Neural cell (in vitro differentiated cells): Measurements from ENCODE around the gene SEC63. TPM values are rescaled to one million over a fixed set of nuclear protein-coding genes. Genes with fewer than 3 reads are reported as not detected.

ENCODE experiments used
- H2AFZ ChIP-seq: fragments of 200-600, 300-800 bp; sonication (generic), shearing (Covaris generic); 2 replicates; pipeline ENCODE4 v1.6.0; 2014; ENCODE audit warnings: low read depth, mild to moderate bottlenecking, antibody characterized with exemption, low read length, moderate library complexity
- H3F3A ChIP-seq: fragments of 200-600 bp; shearing (Covaris generic); 2 replicates; pipeline ENCODE4 v1.6.1; 2016; ENCODE audit warnings: mild to moderate bottlenecking, moderate library complexity, mixed read lengths, antibody characterized with exemption, low read length; ENCODE audit not compliant: insufficient read depth, poor library complexity, severe bottlenecking
- H3K27ac ChIP-seq: fragments of 200-600, 300-800 bp; sonication (generic), shearing (Covaris generic); 2 replicates; pipeline ENCODE4 v1.5.1; 2014; ENCODE audit warnings: mild to moderate bottlenecking, low read length, moderate library complexity
- H3K27me3 ChIP-seq: fragments of 300-800, 200-600 bp; sonication (generic), shearing (Covaris generic); 2 replicates; pipeline ENCODE4 v1.6.0; 2014; ENCODE audit warnings: mild to moderate bottlenecking, low read depth, low read length, moderate library complexity; ENCODE audit not compliant: insufficient read depth
- H3K36me3 ChIP-seq: fragments of 300-800, 200-600 bp; sonication (generic), shearing (Covaris generic); 2 replicates; pipeline ENCODE4 v1.5.1; 2014; ENCODE audit warnings: mild to moderate bottlenecking, antibody characterized with exemption, low read length, moderate library complexity; ENCODE audit not compliant: insufficient read depth
- H3K4me2 ChIP-seq: fragments of 300-800, 200-600 bp; sonication (generic), shearing (Covaris generic); 2 replicates; pipeline ENCODE4 v1.6.0; 2014; ENCODE audit warnings: mild to moderate bottlenecking, low read length
- H3K4me3 ChIP-seq: fragments of 300-800, 200-600 bp; sonication (generic), shearing (Covaris generic); 2 replicates; pipeline ENCODE4 v1.5.1; 2014; ENCODE audit warnings: mild to moderate bottlenecking, low read length, moderate library complexity
- H3K79me2 ChIP-seq: fragments of 200-600 bp; shearing (Covaris generic); replicated peaks from 2 replicates; pipeline ENCODE4 v1.6.0; 2014; ENCODE audit warnings: mild to moderate bottlenecking, low read length, moderate library complexity; ENCODE audit not compliant: insufficient read depth
- H3K9ac ChIP-seq: fragments of 300-800, 200-600 bp; sonication (generic), shearing (Covaris generic); 2 replicates; pipeline ENCODE4 v1.6.1; 2016; ENCODE audit warnings: mild to moderate bottlenecking, low read length, mixed read lengths
- H3K9me2 ChIP-seq: fragments of 200-600 bp; shearing (Covaris generic); 2 replicates; pipeline ENCODE4 v1.6.1; 2016; ENCODE audit warnings: mild to moderate bottlenecking, low read length, mixed read lengths; ENCODE audit not compliant: insufficient read depth
- H3K9me3 ChIP-seq: fragments of 200-600, 300-800 bp; sonication (generic), shearing (Covaris generic); 2 replicates; pipeline ENCODE4 v1.6.1; 2016; ENCODE audit warnings: mild to moderate bottlenecking, mixed run types, low read length, moderate library complexity, mixed read lengths
- H4K20me1 ChIP-seq: fragments of 200-600 bp; shearing (Covaris generic); 2 replicates; pipeline ENCODE4 v1.6.1; 2016; ENCODE audit warnings: mild to moderate bottlenecking, mixed run types; ENCODE audit not compliant: insufficient read depth
- EP300 ChIP-seq: fragments of 450-650 bp; conservative IDR thresholded peaks from 2 replicates; pipeline ENCODE4 v1.6.1; 2014; ENCODE audit warnings: antibody characterized with exemption, mild to moderate bottlenecking, moderate library complexity; ENCODE audit not compliant: poor library complexity, severe bottlenecking
- EZH2 ChIP-seq: fragments of 200-600, 300-800 bp; shearing (Covaris generic), sonication (generic); IDR thresholded peaks from 2 replicates; pipeline ENCODE4 v1.6.1; 2014; ENCODE audit warnings: antibody characterized with exemption, low read length, borderline replicate concordance, mild to moderate bottlenecking; ENCODE audit not compliant: insufficient read depth, poor library complexity, severe bottlenecking
- MXI1 ChIP-seq: fragments of 450-650 bp; conservative IDR thresholded peaks from 2 replicates; pipeline ENCODE4 v1.6.1; 2014; ENCODE audit warnings: antibody characterized with exemption, mild to moderate bottlenecking; ENCODE audit not compliant: poor library complexity, severe bottlenecking
- POLR2AphosphoS5 ChIP-seq: IDR thresholded peaks from 2 replicates; pipeline ENCODE4 v1.6.1; 2012
- RAD21 ChIP-seq: fragments of 450-650 bp; conservative IDR thresholded peaks from 2 replicates; pipeline ENCODE4 v1.6.1; 2014; ENCODE audit warnings: antibody characterized with exemption, mild to moderate bottlenecking, moderate library complexity
- SMC3 ChIP-seq: fragments of 450-650 bp; conservative IDR thresholded peaks from 2 replicates; pipeline ENCODE4 v1.6.1; 2014; ENCODE audit warnings: antibody characterized with exemption, mild to moderate bottlenecking, moderate library complexity; ENCODE audit not compliant: poor library complexity
- TAF1 ChIP-seq: IDR thresholded peaks from 2 replicates; pipeline ENCODE4 v1.6.1; 2012; ENCODE audit warnings: low read depth
- polyA plus RNA-seq: library from polyadenylated mRNA; depleted of rRNA; stranded (reverse); fragments of >200 nt; gene quantifications from 2 replicates; pipeline ENCODE4 v1.2.3, GENCODE V29; 2014
- TF ChIP-seq, protein P1 (sequence below): fragments of 450-650 bp; IDR thresholded peaks from 2 replicates; pipeline ENCODE4 v1.5.1; 2014; ENCODE audit warnings: antibody characterized with exemption, mild to moderate bottlenecking, moderate library complexity; ENCODE audit not compliant: poor library complexity, severe bottlenecking
- TF ChIP-seq, protein P2 (sequence below): IDR thresholded peaks from 2 replicates; pipeline ENCODE4 v1.6.1; 2012; ENCODE audit warnings: borderline replicate concordance

SEC63 gene
- polyA plus RNA-seq, 1 donor from 2014 or later = 34.8 TPM

- Histone ChIP-seq H3K4me2 (no peak overlapping the region), H3K27me3 (no peaks in the 10 kb centered on the region), H3K9ac (no peak overlapping the region), H3K4me3 (no peak overlapping the region), H3K79me2 (no peaks in the 10 kb centered on the region), H3K9me3 (no peaks in the 10 kb centered on the region), H3K36me3 (no peaks in the 10 kb centered on the region), H3K9me2 (no peaks in the 10 kb centered on the region), H3F3A (no peaks in the 10 kb centered on the region), H4K20me1 (no peaks in the 10 kb centered on the region), H2AFZ (no peak overlapping the region), H3K27ac (no peak overlapping the region)
- TF ChIP-seq, protein P1, sequence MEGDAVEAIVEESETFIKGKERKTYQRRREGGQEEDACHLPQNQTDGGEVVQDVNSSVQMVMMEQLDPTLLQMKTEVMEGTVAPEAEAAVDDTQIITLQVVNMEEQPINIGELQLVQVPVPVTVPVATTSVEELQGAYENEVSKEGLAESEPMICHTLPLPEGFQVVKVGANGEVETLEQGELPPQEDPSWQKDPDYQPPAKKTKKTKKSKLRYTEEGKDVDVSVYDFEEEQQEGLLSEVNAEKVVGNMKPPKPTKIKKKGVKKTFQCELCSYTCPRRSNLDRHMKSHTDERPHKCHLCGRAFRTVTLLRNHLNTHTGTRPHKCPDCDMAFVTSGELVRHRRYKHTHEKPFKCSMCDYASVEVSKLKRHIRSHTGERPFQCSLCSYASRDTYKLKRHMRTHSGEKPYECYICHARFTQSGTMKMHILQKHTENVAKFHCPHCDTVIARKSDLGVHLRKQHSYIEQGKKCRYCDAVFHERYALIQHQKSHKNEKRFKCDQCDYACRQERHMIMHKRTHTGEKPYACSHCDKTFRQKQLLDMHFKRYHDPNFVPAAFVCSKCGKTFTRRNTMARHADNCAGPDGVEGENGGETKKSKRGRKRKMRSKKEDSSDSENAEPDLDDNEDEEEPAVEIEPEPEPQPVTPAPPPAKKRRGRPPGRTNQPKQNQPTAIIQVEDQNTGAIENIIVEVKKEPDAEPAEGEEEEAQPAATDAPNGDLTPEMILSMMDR = no peak
- no peak for TF ChIP-seq EP300
- TF ChIP-seq, protein P2, sequence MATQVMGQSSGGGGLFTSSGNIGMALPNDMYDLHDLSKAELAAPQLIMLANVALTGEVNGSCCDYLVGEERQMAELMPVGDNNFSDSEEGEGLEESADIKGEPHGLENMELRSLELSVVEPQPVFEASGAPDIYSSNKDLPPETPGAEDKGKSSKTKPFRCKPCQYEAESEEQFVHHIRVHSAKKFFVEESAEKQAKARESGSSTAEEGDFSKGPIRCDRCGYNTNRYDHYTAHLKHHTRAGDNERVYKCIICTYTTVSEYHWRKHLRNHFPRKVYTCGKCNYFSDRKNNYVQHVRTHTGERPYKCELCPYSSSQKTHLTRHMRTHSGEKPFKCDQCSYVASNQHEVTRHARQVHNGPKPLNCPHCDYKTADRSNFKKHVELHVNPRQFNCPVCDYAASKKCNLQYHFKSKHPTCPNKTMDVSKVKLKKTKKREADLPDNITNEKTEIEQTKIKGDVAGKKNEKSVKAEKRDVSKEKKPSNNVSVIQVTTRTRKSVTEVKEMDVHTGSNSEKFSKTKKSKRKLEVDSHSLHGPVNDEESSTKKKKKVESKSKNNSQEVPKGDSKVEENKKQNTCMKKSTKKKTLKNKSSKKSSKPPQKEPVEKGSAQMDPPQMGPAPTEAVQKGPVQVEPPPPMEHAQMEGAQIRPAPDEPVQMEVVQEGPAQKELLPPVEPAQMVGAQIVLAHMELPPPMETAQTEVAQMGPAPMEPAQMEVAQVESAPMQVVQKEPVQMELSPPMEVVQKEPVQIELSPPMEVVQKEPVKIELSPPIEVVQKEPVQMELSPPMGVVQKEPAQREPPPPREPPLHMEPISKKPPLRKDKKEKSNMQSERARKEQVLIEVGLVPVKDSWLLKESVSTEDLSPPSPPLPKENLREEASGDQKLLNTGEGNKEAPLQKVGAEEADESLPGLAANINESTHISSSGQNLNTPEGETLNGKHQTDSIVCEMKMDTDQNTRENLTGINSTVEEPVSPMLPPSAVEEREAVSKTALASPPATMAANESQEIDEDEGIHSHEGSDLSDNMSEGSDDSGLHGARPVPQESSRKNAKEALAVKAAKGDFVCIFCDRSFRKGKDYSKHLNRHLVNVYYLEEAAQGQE = no peak
- TF ChIP-seq TAF1 = no peak
- no peak for TF ChIP-seq MXI1
- no peak for TF ChIP-seq RAD21
- no peak for TF ChIP-seq POLR2AphosphoS5
- TF ChIP-seq EZH2 = no peak
- no peak for TF ChIP-seq SMC3
Observed at GRCh38 chr6:107988570-107988969, 30.6 kb upstream of the SEC63 start.

GRCh38 chr6:107987805-107988204 is 29.8 kb upstream of the SEC63 start:
- Histone ChIP-seq H3K36me3 (no peaks in the 10 kb centered on the region), H3K9me3 (no peaks in the 10 kb centered on the region), H3K27me3 (no peaks in the 10 kb centered on the region), H3K9ac (no peak overlapping the region), H3K4me3 (no peak overlapping the region), H3F3A (no peaks in the 10 kb centered on the region), H4K20me1 (no peaks in the 10 kb centered on the region), H3K79me2 (no peaks in the 10 kb centered on the region), H2AFZ (no peak overlapping the region), H3K27ac (no peak overlapping the region), H3K4me2 (no peak overlapping the region), H3K9me2 (no peaks in the 10 kb centered on the region)
- TF ChIP-seq TAF1 = no peak
- TF ChIP-seq, protein P1 = no peak
- TF ChIP-seq POLR2AphosphoS5 = no peak
- TF ChIP-seq, protein P2 = no peak
- no peak for TF ChIP-seq RAD21
- TF ChIP-seq MXI1 = no peak
- TF ChIP-seq SMC3 = no peak
- TF ChIP-seq EP300 = no peak
- TF ChIP-seq EZH2 = no peak
